PC-3 (cell line): ENCODE results near the gene SAMMSON.

Source experiments
- CTCF ChIP-seq: fragments of 300-600 bp; sonication (generic); conservative IDR thresholded peaks from 2 replicates; pipeline ENCODE4 v1.5.1; 2017; ENCODE audit warnings: antibody characterized with exemption, low read depth, mild to moderate bottlenecking, low read length
- EZH2phosphoT487 ChIP-seq: fragments of 300-600 bp; sonication (generic); IDR thresholded peaks from 2 replicates; pipeline ENCODE4 v1.6.1; 2018; ENCODE audit warnings: mild to moderate bottlenecking, antibody characterized with exemption, low read length, borderline replicate concordance

DNA sequence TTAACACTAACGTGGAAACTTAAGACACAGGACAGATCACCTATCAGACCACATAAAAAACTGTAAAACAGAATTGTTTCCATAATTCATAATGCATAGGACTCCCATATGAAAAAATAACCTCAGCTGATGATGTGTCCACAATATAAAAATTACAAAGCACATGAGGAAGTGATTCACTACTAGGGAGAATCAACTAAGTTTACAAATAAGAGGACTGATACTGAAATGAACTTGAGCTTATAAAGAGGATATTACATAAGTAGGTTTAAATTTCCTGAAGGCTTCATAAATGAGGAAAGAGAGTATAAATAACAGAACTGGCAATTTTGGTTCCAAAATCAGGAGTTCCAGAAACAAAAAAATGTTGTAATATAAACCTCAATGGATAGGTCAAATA, 111.9 kb downstream of the SAMMSON start:
- TF ChIP-seq EZH2phosphoT487 (no peak), CTCF (no peak)
